ENCODE measurements around the gene SHISA2. TPM values are rescaled to one million over a fixed set of nuclear protein-coding genes. Genes with fewer than 3 reads are reported as not detected.
A peak's percentile ranks its signal among the peaks of the same experiment; 100 is the strongest.

The SHISA2 gene
- total RNA-seq, 1 donor from 2014 or later: 1.8 TPM

- peak; percentile 26 to 36 for DNase-seq (ENCODE audit: low read depth in 2 of 2)
These were observed 1.1 kb downstream of the SHISA2 start for GRCh38 chr13:26050568-26051230.

GRCh38 chr13:26048741-26049140, 3.1 kb downstream of the SHISA2 start:
- no peak for DNase-seq (ENCODE audit: low read depth in 2 of 2)

- DNase-seq (ENCODE audit: low read depth in 2 of 2): no peak
These were observed 4.8 kb downstream of the SHISA2 start for GRCh38 chr13:26047040-26047439.

GRCh38 chr13:26046639-26047038, 5.2 kb downstream of the SHISA2 start:
- DNase-seq (ENCODE audit: low read depth in 2 of 2): no peak

GRCh38 chr13:26045142-26045541, 6.7 kb downstream of the SHISA2 start:
- no peak for DNase-seq (ENCODE audit: low read depth in 2 of 2)

GRCh38 chr13:26042785-26043184, 9.0 kb downstream of the SHISA2 start:
- DNase-seq (ENCODE audit: low read depth in 2 of 2): no peak

- DNase-seq (ENCODE audit: low read depth in 2 of 2): no peak
These were observed 10.4 kb downstream of the SHISA2 start for GRCh38 chr13:26041444-26041843.

GRCh38 chr13:26038931-26039475, 12.8 kb downstream of the SHISA2 start:
- DNase-seq (ENCODE audit: low read depth in 2 of 2): no peak

GRCh38 chr13:26037302-26037701, 14.5 kb downstream of the SHISA2 start:
- DNase-seq (ENCODE audit: low read depth in 2 of 2): peak; percentile 35 to 39

GRCh38 chr13:26036383-26036782, 15.4 kb downstream of the SHISA2 start:
- no peak for DNase-seq (ENCODE audit: low read depth in 2 of 2)

- DNase-seq (ENCODE audit: low read depth in 2 of 2): no peak
These were observed 17.8 kb downstream of the SHISA2 start for GRCh38 chr13:26034018-26034417.

- DNase-seq (ENCODE audit: low read depth in 2 of 2): no peak
These were observed 21.5 kb downstream of the SHISA2 start for GRCh38 chr13:26030331-26030730.

- no peak for DNase-seq (ENCODE audit: low read depth in 2 of 2)
These were observed 22.2 kb downstream of the SHISA2 start for GRCh38 chr13:26029581-26030136.

GRCh38 chr13:26026211-26026610, 25.6 kb downstream of the SHISA2 start:
- no peak for DNase-seq (ENCODE audit: low read depth in 2 of 2)

- DNase-seq (ENCODE audit: low read depth in 2 of 2): no peak
These were observed 26.0 kb downstream of the SHISA2 start for GRCh38 chr13:26025771-26026170.

- DNase-seq (ENCODE audit: low read depth in 2 of 2): no peak
These were observed 26.6 kb downstream of the SHISA2 start for GRCh38 chr13:26025196-26025595.

- no peak for DNase-seq (ENCODE audit: low read depth in 2 of 2)
These were observed 27.3 kb downstream of the SHISA2 start for GRCh38 chr13:26024558-26024957.

- DNase-seq (ENCODE audit: low read depth in 2 of 2): peak; percentile 51 to 55
These were observed 29.1 kb downstream of the SHISA2 start for GRCh38 chr13:26022538-26023292.

GRCh38 chr13:26021956-26022355, 29.9 kb downstream of the SHISA2 start:
- DNase-seq (ENCODE audit: low read depth in 2 of 2): no peak

- no peak for DNase-seq (ENCODE audit: low read depth in 2 of 2)
These were observed 30.3 kb downstream of the SHISA2 start for GRCh38 chr13:26021516-26021915.

GRCh38 chr13:26020891-26021290, 30.9 kb downstream of the SHISA2 start:
- DNase-seq (ENCODE audit: low read depth in 2 of 2): no peak

Data from lung microvascular endothelial cell (primary cell).